Esophagus mucosa (tissue), 1 donor: ENCODE data around the gene GSG1L. TPM values are rescaled to one million over a fixed set of nuclear protein-coding genes. Genes with fewer than 3 reads are reported as not detected.

Experiments
- ATAC-seq: fragments of 200-7000 bp; cut with Tn5 transposase; one replicate; pipeline ENCODE4 v1.9.1; 2020
- total RNA-seq: library from RNA; stranded (reverse); gene quantifications from one replicate; pipeline ENCODE4 v1.2.4, GENCODE V29; 2023
- donor health status: DM: yes; HTN: yes; CAD: no.

Gene GSG1L
- total RNA-seq, 1 donor from 2014 or later: not detected

DNA sequence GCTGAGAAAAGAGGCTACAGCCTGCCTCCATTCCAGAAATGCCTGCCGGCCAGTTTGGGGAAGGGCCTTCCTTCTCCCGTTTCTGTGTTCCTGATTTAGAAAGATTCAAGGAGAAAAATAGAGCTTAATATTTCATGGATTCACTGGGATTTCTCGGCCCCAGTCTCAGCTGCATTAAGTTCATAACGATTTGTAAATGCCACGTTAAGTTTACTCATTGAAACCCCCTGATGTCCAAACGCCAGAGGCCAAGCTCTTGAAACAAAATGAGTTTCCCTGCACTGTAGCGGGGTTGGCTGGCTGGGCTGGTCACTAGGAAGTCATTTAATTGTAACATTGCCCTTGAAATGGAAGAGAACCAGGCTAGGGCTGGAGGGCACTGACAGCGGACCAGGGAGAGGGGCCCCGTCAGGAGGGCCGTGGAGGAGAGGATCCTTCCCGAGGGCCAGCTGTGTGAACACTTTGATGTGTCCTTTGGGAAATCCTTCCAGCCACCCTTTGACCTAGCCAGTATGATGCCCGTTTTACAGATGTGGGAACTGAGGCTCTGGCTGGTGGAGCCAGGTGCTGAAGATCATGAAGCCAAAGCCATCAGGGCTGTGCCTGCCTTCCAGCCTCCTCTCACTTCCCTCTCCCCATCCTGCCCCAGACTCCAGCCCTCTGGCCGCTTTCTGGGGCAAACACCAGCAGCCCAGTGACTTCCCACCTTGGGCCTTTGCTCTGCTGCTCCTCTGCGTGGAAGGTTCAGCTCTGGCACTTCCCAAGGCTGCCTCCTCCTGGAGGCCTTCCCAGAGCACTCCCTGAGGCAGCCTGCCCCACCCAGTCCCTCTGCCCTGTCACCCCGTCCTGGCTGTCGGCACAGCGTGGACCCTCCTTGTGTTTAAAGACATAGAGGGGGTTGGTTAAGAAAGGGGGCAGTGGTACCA is 293.0 kb downstream of the GSG1L start:
- ATAC-seq: no peak

- no peak for ATAC-seq
Measured at GRCh38 chr16:27769561-27770255, 293.8 kb downstream of the GSG1L start.

- ATAC-seq: no peak
Measured at GRCh38 chr16:27768651-27769272, 294.8 kb downstream of the GSG1L start.

- no peak for ATAC-seq
Measured at GRCh38 chr16:27767971-27768591, 295.4 kb downstream of the GSG1L start.

GRCh38 chr16:27767081-27767480 is 296.4 kb downstream of the GSG1L start:
- no peak for ATAC-seq

DNA sequence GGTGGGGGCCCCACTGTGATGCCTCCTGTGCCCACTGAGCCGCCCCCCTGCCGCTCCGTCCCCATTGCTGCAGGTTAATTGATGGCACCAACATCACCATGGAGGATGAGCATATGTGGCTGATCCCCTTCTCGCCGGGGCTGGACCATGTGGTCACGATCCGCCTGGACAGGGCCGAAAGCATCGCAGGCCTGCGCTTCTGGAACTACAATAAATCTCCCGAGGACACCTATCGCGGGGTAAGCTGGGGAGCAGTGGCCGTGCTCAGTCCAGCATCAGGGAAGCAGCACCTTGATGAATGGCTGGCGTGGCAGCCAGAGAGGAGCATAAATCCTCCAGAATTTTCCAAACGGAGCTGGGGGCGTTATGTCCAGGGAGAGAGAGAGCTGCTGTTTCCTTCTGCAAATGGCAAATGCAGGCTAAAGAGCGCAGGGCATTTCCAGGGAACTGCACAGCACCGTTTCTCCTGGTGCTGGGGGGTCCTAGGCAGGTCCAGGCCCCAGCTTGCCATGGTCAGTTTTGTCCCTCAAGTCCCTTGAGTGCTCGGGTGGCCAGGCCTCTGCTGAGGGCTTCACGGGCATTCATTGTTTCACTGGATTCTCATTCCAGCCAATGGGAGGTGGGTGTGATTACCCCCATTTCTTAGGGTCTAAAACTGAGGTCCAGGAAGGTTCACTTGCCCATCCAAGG is 297.1 kb downstream of the GSG1L start:
- ATAC-seq: no peak

DNA sequence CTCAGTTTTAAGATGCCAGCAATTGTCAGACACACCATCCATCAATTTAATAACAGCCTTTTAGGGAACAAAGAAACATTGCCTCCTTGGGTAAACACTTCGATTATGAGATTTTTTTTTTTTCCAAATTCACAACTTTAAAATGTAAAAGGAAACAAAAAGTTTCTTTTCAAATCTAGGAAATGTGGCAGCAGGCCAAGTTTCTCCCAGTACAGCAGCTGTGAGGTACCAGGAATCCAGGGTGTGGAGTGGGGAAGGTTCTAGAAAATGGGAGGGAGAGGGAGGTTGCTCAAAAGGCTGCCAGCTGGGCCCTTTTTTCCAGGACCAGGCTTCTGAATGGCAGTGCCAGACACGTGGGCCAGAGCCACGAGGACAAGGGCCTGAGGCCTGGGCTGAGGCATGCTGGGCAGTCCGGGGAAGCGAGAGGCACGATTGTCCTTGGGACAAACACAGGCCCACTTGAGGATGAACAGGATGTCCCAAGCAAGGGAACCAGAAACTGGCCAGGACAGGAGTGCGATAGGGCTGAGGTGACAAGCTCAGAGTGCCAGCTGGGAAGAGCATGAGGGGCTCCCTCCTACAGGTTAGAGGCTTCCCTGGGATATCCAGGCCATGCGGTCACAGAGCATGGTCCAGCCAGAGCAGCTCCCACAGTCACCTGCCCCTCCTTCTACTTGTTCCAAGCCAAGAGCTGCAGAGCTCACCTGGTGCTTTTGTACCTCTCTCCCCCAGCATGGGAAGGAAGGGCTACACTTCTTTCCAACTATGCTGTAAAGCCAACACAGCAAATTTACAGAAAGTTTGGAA is 298.4 kb downstream of the GSG1L start:
- ATAC-seq: no peak

GRCh38 chr16:27764427-27764826 is 299.1 kb downstream of the GSG1L start:
- no peak for ATAC-seq

DNA sequence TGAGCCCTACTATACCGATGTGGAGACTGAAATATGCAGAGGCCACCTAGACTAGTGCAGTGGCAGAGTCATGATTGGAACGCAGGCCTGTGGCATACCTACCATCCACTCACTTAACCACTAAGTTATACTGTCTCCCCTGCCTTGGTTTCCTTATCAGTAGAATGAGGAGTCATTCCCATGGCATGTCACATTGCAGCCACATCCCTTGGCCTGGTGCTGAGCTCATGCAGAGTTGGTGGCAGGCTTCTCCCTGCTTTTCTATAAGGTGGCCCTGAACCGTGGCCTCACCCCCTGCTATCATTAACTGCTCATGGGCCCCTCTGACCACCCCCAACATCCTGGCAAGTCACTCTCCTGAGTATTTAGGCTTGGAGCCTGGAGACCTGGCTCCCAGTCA is 301.1 kb downstream of the GSG1L start:
- no peak for ATAC-seq

DNA sequence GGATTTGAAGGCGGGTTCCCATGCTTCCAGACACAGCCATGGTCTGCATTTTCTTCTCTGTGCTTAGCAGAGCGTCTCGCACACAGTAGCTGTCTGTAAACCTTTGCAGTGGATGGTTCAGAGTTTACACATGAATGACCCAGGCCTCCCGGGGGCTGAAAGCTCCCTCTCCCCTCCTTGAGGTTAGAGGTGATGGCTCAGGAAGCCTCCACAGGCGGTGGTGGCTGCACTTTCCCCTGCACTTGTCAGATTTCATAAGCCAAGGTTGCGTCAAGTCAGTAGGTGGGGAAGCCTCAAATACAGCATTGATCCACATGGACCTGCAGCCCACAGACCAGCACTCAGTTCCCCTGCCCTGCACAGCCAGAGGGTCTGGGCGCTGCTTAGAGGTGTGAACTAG is 301.7 kb downstream of the GSG1L start:
- no peak for ATAC-seq

DNA sequence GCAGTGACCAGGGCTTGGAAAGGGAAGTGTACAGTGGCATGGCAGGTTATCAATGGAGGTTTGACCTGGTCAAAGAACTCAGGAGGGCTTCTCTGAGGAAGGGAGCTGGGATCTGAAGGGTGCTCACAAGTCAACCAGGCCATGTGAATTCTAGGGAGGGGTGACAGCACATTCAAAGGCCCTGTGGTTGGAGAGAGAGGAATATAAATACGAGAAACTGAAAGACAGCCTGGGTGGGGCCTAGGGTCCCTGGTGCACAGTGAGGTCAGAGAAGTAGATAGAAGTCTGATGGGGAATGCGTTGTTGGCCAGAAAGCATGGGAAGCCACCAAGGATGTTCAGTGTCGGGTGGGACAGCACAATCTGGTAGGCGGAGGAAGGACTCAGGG is 302.7 kb downstream of the GSG1L start:
- no peak for ATAC-seq

GRCh38 chr16:27759967-27760788 is 303.3 kb downstream of the GSG1L start:
- ATAC-seq: no peak

- peak; percentile 75 for ATAC-seq
Measured at GRCh38 chr16:27759301-27759871, 304.1 kb downstream of the GSG1L start.

DNA sequence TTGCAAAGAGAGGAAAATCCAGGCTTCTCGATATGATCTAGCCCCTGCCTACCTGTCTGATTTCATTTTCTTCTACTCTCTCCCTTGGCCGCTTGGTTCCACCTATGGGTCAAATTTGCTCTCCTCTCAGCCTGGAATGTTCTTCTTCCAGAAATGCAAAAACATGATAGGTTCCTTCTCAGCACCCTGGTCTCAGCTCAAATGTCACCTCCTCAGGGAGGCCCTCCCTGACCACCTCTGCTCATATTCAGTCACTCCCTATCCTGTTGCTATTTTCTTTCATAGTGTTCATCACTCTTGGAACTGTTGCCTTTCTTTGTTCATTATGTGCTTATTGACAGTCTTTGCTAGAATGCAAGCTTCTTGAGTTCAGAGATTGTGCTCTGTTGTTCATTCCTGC is 305.0 kb downstream of the GSG1L start:
- ATAC-seq: no peak

DNA sequence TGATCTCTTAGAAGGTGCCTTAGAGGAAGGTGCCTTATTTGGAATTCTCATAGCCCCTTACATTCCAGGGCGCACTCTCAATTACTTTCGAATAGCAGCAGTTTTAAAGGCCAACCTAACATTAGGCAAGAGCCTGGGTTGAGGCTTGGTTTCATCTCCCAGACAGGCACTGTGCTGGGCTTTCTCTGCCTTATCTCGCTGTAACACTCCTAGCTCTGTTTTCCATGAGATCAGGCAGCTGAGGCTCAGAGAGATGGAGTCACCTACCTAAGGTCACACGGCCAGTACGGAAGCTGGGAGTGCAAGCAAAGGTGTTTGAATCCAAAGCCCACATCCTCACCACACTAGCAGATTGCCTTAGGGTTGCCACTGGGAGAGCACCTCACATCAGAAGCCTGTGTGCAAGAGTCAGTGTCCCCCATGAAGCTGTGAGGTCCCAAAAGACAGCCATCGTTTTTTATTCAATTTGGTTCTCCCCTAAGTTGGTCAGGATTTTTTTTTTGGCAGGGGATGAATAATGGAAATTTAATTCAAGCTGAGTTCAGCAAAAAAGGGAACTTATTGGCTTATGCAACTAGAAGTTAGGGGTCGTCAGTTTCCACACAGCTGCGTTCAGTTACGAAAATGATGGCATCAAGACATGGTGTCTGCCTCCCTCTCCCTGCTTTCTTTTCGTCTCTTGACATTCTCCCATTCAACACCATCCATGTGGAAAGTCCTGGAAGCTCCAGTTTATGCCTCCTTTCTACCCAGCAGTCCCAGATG is 307.1 kb downstream of the GSG1L start:
- ATAC-seq: no peak

- no peak for ATAC-seq
Measured at GRCh38 chr16:27754788-27755690, 308.5 kb downstream of the GSG1L start.

- ATAC-seq: no peak
Measured at GRCh38 chr16:27753563-27753962, 310.0 kb downstream of the GSG1L start.

- ATAC-seq: no peak
Measured at GRCh38 chr16:27752241-27752640, 311.3 kb downstream of the GSG1L start.
